Activated CD8-positive, alpha-beta memory T cell treated with anti-CD3 and anti-CD28 coated beads, Interleukin-2, amount 50 U/mL, for 48 hours (primary cell): ENCODE measurements around the gene KCNRG.
"Not testable (repeated sequence)": the region's sequence is repeated elsewhere in the genome, so short reads cannot be mapped to it uniquely, and the experiment has no call there.

ENCODE experiments used
- DNase-seq: peaks from one replicate; pipeline ENCODE4 v3.0.0-alpha.2; 2020

The KCNRG gene

GRCh38 chr13:50012396-50013169 is 2.7 kb upstream of the KCNRG start:
- DNase-seq, result no peak

DNA sequence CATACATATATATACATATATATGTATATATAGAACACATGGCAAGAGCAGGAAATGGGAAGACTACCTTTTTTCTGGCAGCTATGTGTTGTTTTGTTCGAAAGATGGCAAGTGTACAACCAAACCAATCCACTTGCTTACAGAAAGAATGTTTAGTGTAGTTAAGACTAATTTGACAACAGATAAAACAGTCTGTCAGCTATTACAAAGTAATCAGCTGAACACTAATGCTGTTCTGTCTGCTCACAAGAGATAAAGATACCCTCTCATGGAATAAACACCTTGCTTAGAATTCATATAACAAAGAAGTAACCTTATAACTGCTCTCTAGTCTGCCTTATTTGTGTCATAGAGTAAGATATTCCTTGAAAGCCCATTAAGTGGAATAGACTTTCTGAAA is 858 bp upstream of the KCNRG start:
- DNase-seq, result no peak

DNA sequence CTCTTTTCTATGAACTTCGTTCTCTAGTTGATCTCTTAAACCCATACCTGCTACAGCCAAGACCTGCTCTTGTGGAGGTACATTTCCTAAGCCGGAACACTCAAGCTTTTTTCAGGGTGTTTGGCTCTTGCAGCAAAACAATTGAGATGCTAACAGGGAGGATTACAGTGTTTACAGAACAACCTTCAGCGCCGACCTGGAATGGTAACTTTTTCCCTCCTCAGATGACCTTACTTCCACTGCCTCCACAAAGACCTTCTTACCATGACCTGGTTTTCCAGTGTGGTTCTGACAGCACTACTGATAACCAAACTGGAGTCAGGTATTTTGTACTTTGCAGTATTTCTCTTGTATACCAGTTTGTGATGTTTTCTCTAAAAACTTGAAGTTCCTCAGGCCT is 506 bp downstream of the KCNRG start:
- DNase-seq, result no peak

DNA sequence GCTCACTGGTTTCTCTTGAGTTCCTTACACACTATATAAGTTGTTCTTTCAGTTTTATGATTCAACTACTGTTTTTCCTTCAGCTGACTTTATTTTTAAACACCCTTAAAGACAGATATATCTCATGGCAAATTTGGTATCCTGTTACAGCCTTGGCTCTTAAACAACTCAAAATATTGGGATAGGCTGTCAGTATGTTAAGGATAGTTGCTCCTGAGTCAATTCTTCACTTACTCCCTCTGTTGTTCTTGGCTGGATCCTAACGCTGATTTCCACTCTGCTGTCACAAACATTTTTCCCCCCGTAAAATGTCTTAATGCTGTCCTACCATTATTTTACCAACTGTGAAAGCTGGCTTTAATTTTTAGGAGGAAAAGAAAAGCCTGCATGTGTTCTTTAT is 1.2 kb downstream of the KCNRG start:
- no peak for DNase-seq

DNA sequence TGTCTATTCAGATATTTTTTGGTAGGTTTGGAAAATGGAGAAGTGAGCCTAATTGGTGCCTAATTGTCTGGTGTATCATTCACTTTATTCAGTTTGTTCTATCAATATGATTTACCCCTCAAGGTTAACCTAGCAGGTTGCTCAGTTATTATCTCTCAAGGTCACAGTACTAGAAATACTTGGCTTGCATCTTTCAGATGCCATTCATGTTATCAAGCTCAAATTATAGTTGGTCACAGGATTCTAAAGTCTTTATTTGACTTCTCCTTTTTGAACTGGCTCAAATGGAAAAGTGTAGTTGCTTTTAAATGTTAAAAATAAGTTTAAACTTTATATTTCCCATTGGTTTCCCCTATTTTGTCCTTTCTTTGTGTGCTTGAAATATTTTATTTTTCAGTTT is 2.6 kb downstream of the KCNRG start:
- DNase-seq, result no peak

GRCh38 chr13:50025436-50025835 is 10.2 kb downstream of the KCNRG start:
- DNase-seq, result no peak

GRCh38 chr13:50026788-50027473 is 11.7 kb downstream of the KCNRG start:
- no peak for DNase-seq

DNA sequence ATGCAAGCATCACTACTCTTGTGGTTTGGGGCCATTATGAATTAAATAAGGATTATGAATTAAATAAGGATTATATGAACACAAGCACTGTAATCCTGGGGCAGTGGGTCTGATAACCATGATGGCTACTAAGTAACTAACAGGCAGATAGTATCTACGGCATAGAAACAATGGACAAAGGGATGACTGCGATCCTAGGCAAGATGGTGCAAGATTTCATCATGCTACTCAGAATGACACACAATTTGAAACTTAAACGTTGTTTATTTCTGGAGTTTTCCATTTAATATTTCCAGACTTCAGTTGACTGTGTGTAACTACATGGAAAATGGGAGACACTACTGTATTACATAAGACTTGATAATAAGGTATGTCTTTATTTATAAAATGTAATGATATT is 15.1 kb downstream of the KCNRG start:
- DNase-seq, result no peak

DNA sequence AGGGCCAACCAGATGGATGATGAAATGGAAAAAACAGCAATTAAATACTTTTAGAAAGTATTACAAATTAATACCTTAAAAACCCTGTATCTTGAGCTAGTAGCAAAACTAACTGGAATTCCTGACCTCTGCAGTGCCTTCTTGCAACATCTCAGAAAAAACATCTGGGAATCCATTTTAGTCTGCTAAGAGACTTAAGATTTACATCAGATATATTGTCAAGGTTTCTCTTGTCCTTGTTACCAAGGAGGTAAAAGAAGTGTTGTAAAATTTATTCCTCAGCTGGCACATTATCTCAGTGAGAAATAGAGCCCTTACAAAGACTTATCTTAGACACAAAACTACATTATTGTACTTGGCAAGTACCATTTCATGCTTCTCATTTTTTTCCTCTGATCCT is 18.5 kb downstream of the KCNRG start:
- DNase-seq, result no peak

- DNase-seq, result no peak
These were observed 22.5 kb downstream of the KCNRG start for GRCh38 chr13:50037788-50038187.

DNA sequence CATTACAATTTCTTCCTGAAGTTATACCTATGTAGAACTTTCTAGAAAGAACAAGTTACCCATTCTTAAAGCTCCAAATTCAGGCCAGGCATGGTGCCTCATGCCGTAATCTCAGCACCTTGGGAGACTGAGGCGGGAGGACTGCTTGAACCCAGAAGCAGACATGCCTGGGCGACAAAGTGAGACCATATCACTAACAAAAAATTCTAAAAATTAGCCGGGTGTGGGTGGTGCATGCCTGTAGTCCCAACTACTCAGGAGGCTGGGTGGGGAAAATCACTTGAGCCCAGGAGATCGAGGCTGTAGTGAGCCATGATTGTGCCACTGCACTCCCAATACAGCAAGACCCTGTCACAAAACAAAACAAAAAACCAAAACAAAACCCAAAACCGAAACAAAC is 23.0 kb downstream of the KCNRG start:
- no peak for DNase-seq

- DNase-seq, result no peak
These were observed 37.2 kb downstream of the KCNRG start for GRCh38 chr13:50052478-50052877.

- no peak for DNase-seq
These were observed 38.6 kb downstream of the KCNRG start for GRCh38 chr13:50053844-50054243.

- no peak for DNase-seq
These were observed 40.2 kb downstream of the KCNRG start for GRCh38 chr13:50055454-50055853.

DNA sequence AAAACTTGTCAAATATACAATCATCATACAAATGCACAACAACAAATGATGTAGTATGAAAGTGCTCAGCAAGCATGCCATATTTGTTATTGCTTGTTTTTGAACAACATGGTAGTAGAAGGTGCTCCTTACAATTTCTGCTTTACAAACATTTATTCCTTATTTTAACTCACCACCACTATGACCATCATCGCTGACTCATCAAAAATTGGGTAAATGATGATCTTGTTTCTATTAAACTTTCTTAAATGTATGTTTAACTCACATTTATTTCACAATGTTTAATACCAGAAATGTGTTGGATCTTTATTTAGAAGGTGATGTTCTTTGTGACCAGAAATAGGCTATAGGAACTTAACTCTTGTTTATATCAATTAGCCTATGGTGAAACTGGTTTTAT is 45.5 kb downstream of the KCNRG start:
- DNase-seq, result no peak

DNA sequence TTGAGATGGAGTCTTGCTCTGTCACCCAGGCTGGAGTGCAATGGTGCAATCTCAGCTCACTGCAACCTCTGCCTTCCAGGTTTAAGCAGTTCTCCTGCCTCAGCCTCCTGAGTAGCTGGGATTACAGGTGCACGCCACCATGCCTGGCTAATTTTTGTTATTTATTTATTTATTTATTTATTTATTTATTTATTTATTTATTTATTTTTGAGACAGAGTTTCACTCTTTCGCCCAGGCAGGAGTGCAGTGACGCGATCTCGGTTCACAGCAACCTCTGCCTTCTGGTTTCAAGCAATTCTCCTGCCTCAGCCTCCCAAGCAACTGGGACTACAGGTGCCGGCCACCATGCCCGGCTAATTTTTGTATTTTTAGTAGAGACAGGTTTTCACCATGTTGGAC is 47.1 kb downstream of the KCNRG start:
- DNase-seq, result not testable (repeated sequence)

GRCh38 chr13:50065712-50066111 is 50.5 kb downstream of the KCNRG start:
- no peak for DNase-seq

- no peak for DNase-seq
These were observed 53.3 kb downstream of the KCNRG start for GRCh38 chr13:50068508-50068907.

- DNase-seq, result no peak
These were observed 54.0 kb downstream of the KCNRG start for GRCh38 chr13:50069261-50069660.

DNA sequence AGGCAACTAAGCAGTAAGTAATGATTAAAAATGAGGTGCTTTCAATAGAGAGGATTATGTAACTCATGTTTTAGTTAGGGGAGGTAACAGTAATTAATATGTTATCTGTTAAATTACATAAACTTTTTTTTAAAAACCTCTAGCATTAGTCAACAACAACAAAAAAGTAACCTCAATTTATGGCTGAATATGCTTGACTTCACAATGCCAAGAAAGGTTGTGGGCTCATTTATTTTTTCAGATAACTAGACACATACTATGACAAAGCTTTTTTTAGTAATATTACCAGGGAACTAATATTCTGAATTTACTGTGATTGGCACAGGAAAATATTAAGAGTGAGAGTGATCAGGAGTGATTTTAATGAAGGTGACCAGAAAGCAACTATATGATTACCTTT is 54.9 kb downstream of the KCNRG start:
- no peak for DNase-seq
